Astrocyte of the spinal cord (primary cell): Measurements from ENCODE around the gene C1orf74.

Source experiments
- DNase-seq: peaks from one replicate; pipeline ENCODE4 v3.0.0; 2011; ENCODE audit warnings: low read depth, low spot score
- H3K4me3 ChIP-seq: 2 replicates; pipeline ENCODE4 v1.5.1; 2011; ENCODE audit warnings: low read depth, mild to moderate bottlenecking, low read length, moderate library complexity
- CTCF ChIP-seq: IDR thresholded peaks from 2 replicates; pipeline ENCODE4 v1.5.1; 2012; ENCODE audit warnings: low read depth, mild to moderate bottlenecking, low read length, inconsistent platforms
- in situ Hi-C: cut with HindIII; loops from 2 replicates; pipeline ENCODE4 v1.10.0; 2017; ENCODE audit warnings: low sequenced_read_pairs

Gene C1orf74

GRCh38 chr1:209749670-209750323 is 34.6 kb downstream of the C1orf74 start:
- DNase-seq, result no peak
- in situ Hi-C loops, result no loop called here
- H3K4me3 ChIP-seq, result no peak overlapping the region
- no peak for TF ChIP-seq CTCF

- DNase-seq, result no peak
- no peak overlapping the region for H3K4me3 ChIP-seq
- in situ Hi-C loops, result no loop called here
- TF ChIP-seq CTCF, result no peak
Observed at GRCh38 chr1:209749205-209749604, 35.2 kb downstream of the C1orf74 start.

- no peak overlapping the region for H3K4me3 ChIP-seq
- no peak for TF ChIP-seq CTCF
- no peak for DNase-seq
- in situ Hi-C loops, result no loop called here
Observed at GRCh38 chr1:209748620-209749019, 35.7 kb downstream of the C1orf74 start.

GRCh38 chr1:209747580-209748262 is 36.6 kb downstream of the C1orf74 start:
- in situ Hi-C loops, result no loop called here
- peak; percentile 75 for TF ChIP-seq CTCF
- DNase-seq, result peak; percentile 94
- H3K4me3 ChIP-seq, result no peak overlapping the region

GRCh38 chr1:209746451-209747165 is 37.8 kb downstream of the C1orf74 start:
- no peak for DNase-seq
- no peak overlapping the region for H3K4me3 ChIP-seq
- in situ Hi-C loops, result no loop called here
- no peak for TF ChIP-seq CTCF

GRCh38 chr1:209743145-209743482 is 41.2 kb downstream of the C1orf74 start:
- DNase-seq, result peak; percentile 96
- TF ChIP-seq CTCF, result no peak
- H3K4me3 ChIP-seq, result no peak overlapping the region
- in situ Hi-C loops, result no loop called here
